ENCODE results near the gene RSPH4A. TPM values are rescaled to one million over a fixed set of nuclear protein-coding genes. Genes with fewer than 3 reads are reported as not detected.
A peak's percentile ranks its signal among the peaks of the same experiment; 100 is the strongest.

Gene RSPH4A
- total and polyA plus RNA-seq, 9 of the 15 experiments (the other 6 are each of a cell fraction or from before 2014, with no cell fraction given) = 0.04 to 0.30 (median 0.11) TPM

- 0 out of 2 replicates have a peak, but pooled peaks have one; percentile 14 for TF ChIP-seq ARID2 (IDR thresholded peaks at IDR 0.05)
- peak; percentile 36 for TF ChIP-seq TAL1 (IDR thresholded peaks at IDR 0.05)
- TF ChIP-seq ZNF175 (CRISPR knock-in tag; IDR thresholded peaks at IDR 0.05; ENCODE audit: low read depth) = no peak
- peak; percentile 70 for TF ChIP-seq CBFA2T3 (IDR thresholded peaks at IDR 0.05)
- peak; percentile 80 for TF ChIP-seq MEIS2 (IDR thresholded peaks at IDR 0.05; ENCODE audit: partially characterized antibody)
- TF ChIP-seq ETS1 (conservative IDR thresholded peaks at IDR 0.05; ENCODE audit: control insufficient read depth, low read depth, low read length) = no peak
- peak; percentile 39; the same call in 1 of the 2 replicates for TF ChIP-seq TEAD4 (IDR thresholded peaks at IDR 0.05; ENCODE audit: low read length)
- TF ChIP-seq TEAD4 (CRISPR knock-in tag; IDR thresholded peaks at IDR 0.05; ENCODE audit: borderline replicate concordance) = no peak
- peak; percentile 14; the same call in 1 of the 2 replicates for TF ChIP-seq PKNOX1 (IDR thresholded peaks at IDR 0.05)
- TF ChIP-seq, protein P1, sequence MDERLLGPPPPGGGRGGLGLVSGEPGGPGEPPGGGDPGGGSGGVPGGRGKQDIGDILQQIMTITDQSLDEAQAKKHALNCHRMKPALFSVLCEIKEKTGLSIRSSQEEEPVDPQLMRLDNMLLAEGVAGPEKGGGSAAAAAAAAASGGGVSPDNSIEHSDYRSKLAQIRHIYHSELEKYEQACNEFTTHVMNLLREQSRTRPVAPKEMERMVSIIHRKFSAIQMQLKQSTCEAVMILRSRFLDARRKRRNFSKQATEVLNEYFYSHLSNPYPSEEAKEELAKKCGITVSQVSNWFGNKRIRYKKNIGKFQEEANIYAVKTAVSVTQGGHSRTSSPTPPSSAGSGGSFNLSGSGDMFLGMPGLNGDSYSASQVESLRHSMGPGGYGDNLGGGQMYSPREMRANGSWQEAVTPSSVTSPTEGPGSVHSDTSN (CRISPR knock-in tag; IDR thresholded peaks at IDR 0.05; ENCODE audit: low read depth) = no peak
- TF ChIP-seq, protein P1 (tag; conservative IDR thresholded peaks at IDR 0.05; ENCODE audit: low read depth) = peak; percentile 23
- peak; percentile 53; the same call in 1 of the 2 replicates for TF ChIP-seq SMARCA4 (IDR thresholded peaks at IDR 0.05)
- no peak for TF ChIP-seq ZFP36 (IDR thresholded peaks at IDR 0.05; ENCODE audit: low read depth, low read length, partially characterized antibody)
- peak; percentile 61 for TF ChIP-seq DPF2 (IDR thresholded peaks at IDR 0.05)
Observed at GRCh38 chr6:116666869-116667268, 50.6 kb downstream of the RSPH4A start (continued).

All from K562 (cell line).